Measurements from ENCODE around the gene C17orf78.
"Not testable (repeated sequence)": the region's sequence is repeated elsewhere in the genome, so short reads cannot be mapped to it uniquely, and the experiment has no call there.

Gene C17orf78

GRCh38 chr17:37375706-37376105, at the start of gene C17orf78:
TSS of gene C17orf78 (plus strand) at chr17:37375985. CDS start at chr17:37376093, 108 bp downstream.
- no peaks in the 10 kb centered on the region for H3K36me3 ChIP-seq (ENCODE audit: control insufficient read depth in 1 of 2, insufficient read depth in 2 of 2, low read length in 2 of 2)
- H3K4me3 ChIP-seq (ENCODE audit: low read depth in 1 of 2, low read length in 2 of 2), result no peak within 1 kb of the TSS
- no peaks in the 10 kb centered on the region for H3K9me3 ChIP-seq (ENCODE audit: control insufficient read depth in 1 of 2, low read length in 2 of 2)
- H3K27ac ChIP-seq (ENCODE audit: low read length), result no peak within 1 kb of the TSS
- no peaks in the 10 kb centered on the region for H3K4me1 ChIP-seq (ENCODE audit: control insufficient read depth in 1 of 2, insufficient read depth in 2 of 2, low read length in 2 of 2)
- H3K27me3 ChIP-seq (ENCODE audit: low read depth, low read length), result no peaks in the 10 kb centered on the region

DNA sequence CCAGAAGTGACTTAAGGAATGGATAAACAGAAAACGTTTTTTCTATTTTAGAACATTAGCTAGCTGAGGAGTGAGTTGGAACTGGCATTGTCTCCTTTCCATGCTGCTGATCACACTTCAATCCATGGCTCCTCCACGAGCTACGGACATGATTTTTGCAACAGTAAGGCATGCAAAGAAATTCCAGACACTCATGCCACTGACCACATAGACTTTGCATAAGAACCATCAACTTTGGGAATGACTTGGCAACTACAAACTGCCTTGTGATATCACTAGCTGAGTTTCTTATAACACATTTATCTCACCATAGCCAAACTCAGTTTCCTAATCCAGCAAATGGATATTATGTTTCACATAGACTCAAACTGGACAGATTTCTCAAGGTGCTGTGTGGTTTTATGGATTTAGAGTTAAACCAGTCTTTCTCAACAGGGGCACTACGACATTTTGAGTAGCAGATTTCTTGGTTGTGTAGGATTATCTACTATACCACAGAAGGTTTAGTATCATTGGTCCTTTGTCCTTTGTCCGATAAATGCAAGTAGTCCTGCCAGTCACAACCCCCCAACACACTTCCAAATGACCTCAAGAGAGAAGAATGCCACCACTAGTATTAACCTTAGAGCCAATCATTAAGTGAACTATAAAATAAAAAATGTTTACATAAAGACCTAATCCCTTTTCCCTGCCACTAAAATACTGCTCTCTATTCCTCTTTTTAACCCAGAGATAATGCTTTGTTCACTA, 48.3 kb upstream of the C17orf78 start:
- Histone ChIP-seq H3K36me3 (ENCODE audit: control insufficient read depth in 1 of 2, insufficient read depth in 2 of 2, low read length in 2 of 2) (peaks cover 15 to 17% of the 10 kb centered on the region in 2 donors), H3K27ac (ENCODE audit: low read length) (no peak overlapping the region), H3K4me3 (ENCODE audit: low read depth in 1 of 2, low read length in 2 of 2) (no peak overlapping the region), H3K9me3 (ENCODE audit: control insufficient read depth in 1 of 2, low read length in 2 of 2) (no peaks in the 10 kb centered on the region), H3K27me3 (ENCODE audit: low read depth, low read length) (no peaks in the 10 kb centered on the region), H3K4me1 (ENCODE audit: control insufficient read depth in 1 of 2, insufficient read depth in 2 of 2, low read length in 2 of 2) (no peaks in the 10 kb centered on the region)

DNA sequence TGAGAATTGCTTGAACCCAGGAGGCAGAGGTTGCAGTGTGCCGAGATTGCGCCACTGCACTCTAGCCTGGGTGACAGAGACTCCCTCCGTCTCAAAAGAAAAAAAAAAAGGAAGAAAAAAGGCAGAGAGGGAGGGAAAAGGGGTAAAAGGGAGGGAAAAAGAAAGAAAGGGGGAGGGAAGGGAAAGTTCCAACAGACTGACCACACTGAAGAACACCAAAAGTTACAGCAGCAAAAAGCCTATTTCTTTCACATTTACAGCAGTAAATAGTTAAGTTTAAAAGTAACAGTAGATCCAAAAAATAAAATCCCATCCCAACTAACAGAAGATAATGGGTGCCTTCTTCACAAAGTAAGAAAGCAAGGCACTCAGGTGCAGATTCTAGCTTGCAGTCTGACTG, 36.9 kb upstream of the C17orf78 start:
- Histone ChIP-seq H3K27ac (ENCODE audit: low read length) (no peak overlapping the region), H3K27me3 (ENCODE audit: low read depth, low read length) (no peaks in the 10 kb centered on the region), H3K9me3 (ENCODE audit: control insufficient read depth in 1 of 2, low read length in 2 of 2) (no peaks in the 10 kb centered on the region), H3K4me1 (ENCODE audit: control insufficient read depth in 1 of 2, insufficient read depth in 2 of 2, low read length in 2 of 2) (no peaks in the 10 kb centered on the region), H3K36me3 (ENCODE audit: control insufficient read depth in 1 of 2, insufficient read depth in 2 of 2, low read length in 2 of 2) (peaks cover 3 to 4% of the 10 kb centered on the region in 2 donors), H3K4me3 (ENCODE audit: low read depth in 1 of 2, low read length in 2 of 2) (no peak overlapping the region)

DNA sequence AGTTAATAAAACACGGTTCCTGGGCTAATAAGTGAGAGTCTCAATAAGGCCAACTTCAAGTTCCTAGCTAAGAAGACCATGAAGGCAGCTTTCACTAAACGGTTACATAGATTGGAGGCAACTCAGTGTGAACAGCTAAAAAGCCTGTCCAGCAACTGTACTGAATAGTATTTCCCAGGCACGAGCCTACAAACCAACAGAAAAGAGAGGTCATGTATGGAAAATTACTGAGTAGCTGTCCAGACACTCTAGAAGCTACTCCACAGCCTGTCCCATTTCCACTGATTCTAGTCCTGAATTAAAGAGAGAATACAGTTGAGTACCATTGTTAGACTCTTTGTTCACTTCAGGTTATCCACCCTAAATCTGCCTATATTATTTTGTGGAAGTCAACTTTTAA, 36.5 kb upstream of the C17orf78 start:
- no peak overlapping the region for H3K4me3 ChIP-seq (ENCODE audit: low read depth in 1 of 2, low read length in 2 of 2)
- no peaks in the 10 kb centered on the region for H3K9me3 ChIP-seq (ENCODE audit: control insufficient read depth in 1 of 2, low read length in 2 of 2)
- no peak overlapping the region for H3K27ac ChIP-seq (ENCODE audit: low read length)
- peaks cover 3 to 4% of the 10 kb centered on the region in 2 donors for H3K36me3 ChIP-seq (ENCODE audit: control insufficient read depth in 1 of 2, insufficient read depth in 2 of 2, low read length in 2 of 2)
- H3K4me1 ChIP-seq (ENCODE audit: control insufficient read depth in 1 of 2, insufficient read depth in 2 of 2, low read length in 2 of 2), result no peaks in the 10 kb centered on the region
- no peaks in the 10 kb centered on the region for H3K27me3 ChIP-seq (ENCODE audit: low read depth, low read length)

- Histone ChIP-seq H3K36me3 (ENCODE audit: control insufficient read depth in 1 of 2, insufficient read depth in 2 of 2, low read length in 2 of 2) (peaks cover 3 to 4% of the 10 kb centered on the region in 2 donors), H3K27me3 (ENCODE audit: low read depth, low read length) (no peaks in the 10 kb centered on the region), H3K4me3 (ENCODE audit: low read depth in 1 of 2, low read length in 2 of 2) (no peak overlapping the region), H3K27ac (ENCODE audit: low read length) (no peak overlapping the region), H3K9me3 (ENCODE audit: control insufficient read depth in 1 of 2, low read length in 2 of 2) (no peaks in the 10 kb centered on the region), H3K4me1 (ENCODE audit: control insufficient read depth in 1 of 2, insufficient read depth in 2 of 2, low read length in 2 of 2) (no peaks in the 10 kb centered on the region)
Measured at GRCh38 chr17:37340804-37341203, 35.0 kb upstream of the C17orf78 start.

DNA sequence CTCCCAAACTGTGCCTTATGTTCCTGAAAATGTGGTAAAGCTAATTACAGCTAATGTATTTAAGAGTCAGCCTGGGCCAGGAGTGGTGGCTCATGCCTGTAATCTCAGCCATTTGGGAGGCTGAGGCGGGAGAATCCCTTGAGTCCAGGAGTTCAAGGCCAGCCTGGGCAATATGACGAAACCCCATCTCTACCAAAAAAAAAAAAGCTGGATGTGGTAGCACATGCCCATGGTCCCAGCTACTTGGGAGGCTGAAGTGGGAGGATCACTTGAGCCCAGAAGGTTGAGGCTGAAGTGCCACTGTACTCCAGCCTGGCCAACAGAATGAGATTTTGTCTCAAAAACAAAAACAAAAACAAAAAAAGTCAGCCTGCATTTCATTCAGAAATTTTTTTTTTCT, 33.2 kb upstream of the C17orf78 start:
- Histone ChIP-seq H3K27ac (ENCODE audit: low read length) (no peak overlapping the region), H3K9me3 (ENCODE audit: control insufficient read depth in 1 of 2, low read length in 2 of 2) (no peaks in the 10 kb centered on the region), H3K27me3 (ENCODE audit: low read depth, low read length) (no peaks in the 10 kb centered on the region), H3K4me1 (ENCODE audit: control insufficient read depth in 1 of 2, insufficient read depth in 2 of 2, low read length in 2 of 2) (no peaks in the 10 kb centered on the region), H3K4me3 (ENCODE audit: low read depth in 1 of 2, low read length in 2 of 2) (no peak overlapping the region), H3K36me3 (ENCODE audit: control insufficient read depth in 1 of 2, insufficient read depth in 2 of 2, low read length in 2 of 2) (no peaks in the 10 kb centered on the region)

DNA sequence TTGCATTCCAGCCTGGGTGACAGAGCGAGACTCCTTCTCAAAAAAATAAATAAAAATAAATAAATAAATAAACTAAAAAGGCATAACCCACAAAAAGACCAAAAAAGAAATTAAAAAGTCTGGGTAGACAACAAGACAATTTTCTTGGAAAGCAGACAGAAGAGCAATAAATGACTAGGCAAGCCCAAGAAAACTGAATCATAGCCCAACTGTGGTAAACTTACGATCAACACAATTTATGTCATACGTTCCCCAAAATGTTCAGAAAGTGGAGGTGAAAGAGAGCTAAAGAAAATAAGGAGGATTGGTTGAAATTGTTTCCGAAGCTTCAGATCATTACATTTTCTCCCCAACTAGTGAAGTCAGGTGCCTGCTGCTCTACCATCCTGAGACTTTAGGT, 31.3 kb upstream of the C17orf78 start:
- Histone ChIP-seq H3K4me3 (ENCODE audit: low read depth in 1 of 2, low read length in 2 of 2) (no peak overlapping the region), H3K4me1 (ENCODE audit: control insufficient read depth in 1 of 2, insufficient read depth in 2 of 2, low read length in 2 of 2) (no peaks in the 10 kb centered on the region), H3K27me3 (ENCODE audit: low read depth, low read length) (no peaks in the 10 kb centered on the region), H3K9me3 (ENCODE audit: control insufficient read depth in 1 of 2, low read length in 2 of 2) (no peaks in the 10 kb centered on the region), H3K27ac (ENCODE audit: low read length) (no peak overlapping the region), H3K36me3 (ENCODE audit: control insufficient read depth in 1 of 2, insufficient read depth in 2 of 2, low read length in 2 of 2) (no peaks in the 10 kb centered on the region)

DNA sequence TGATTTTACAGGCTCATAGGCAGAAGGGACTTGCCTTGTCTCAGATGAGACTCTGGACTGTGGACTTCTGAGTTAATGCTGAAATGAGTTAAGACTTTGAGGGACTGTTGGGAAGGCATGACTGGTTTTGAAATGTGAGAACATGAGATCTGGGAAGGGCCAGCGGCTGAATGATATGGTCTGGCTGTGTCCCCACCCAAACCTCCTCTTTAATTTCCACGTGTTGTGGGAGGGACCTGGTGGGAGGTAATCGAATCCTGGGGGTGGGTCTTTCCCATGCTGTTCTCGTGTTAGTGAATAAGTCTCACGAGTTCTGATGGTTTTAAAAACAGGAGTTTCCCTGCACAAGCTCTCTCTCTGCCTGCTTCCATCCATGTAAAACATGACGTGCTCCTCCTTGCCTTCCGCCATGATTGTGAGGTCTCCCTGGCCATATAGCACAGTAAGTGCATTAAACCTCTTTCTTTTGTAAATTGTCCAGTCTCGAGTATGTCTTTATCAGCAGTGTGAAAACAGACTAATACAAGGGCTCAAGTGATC, 28.9 kb upstream of the C17orf78 start:
- not testable (repeated sequence) for H3K27ac ChIP-seq (ENCODE audit: low read length); H3K27me3 ChIP-seq (ENCODE audit: low read depth, low read length); H3K4me1 ChIP-seq (ENCODE audit: control insufficient read depth in 1 of 2, insufficient read depth in 2 of 2, low read length in 2 of 2); H3K9me3 ChIP-seq (ENCODE audit: control insufficient read depth in 1 of 2, low read length in 2 of 2); H3K36me3 ChIP-seq (ENCODE audit: control insufficient read depth in 1 of 2, insufficient read depth in 2 of 2, low read length in 2 of 2); H3K4me3 ChIP-seq (ENCODE audit: low read depth in 1 of 2, low read length in 2 of 2)

- H3K36me3 ChIP-seq (ENCODE audit: control insufficient read depth in 1 of 2, insufficient read depth in 2 of 2, low read length in 2 of 2); H3K27ac ChIP-seq (ENCODE audit: low read length); H3K4me1 ChIP-seq (ENCODE audit: control insufficient read depth in 1 of 2, insufficient read depth in 2 of 2, low read length in 2 of 2); H3K9me3 ChIP-seq (ENCODE audit: control insufficient read depth in 1 of 2, low read length in 2 of 2); H3K27me3 ChIP-seq (ENCODE audit: low read depth, low read length); H3K4me3 ChIP-seq (ENCODE audit: low read depth in 1 of 2, low read length in 2 of 2): not testable (repeated sequence)
Measured at GRCh38 chr17:37356796-37357569, 18.8 kb upstream of the C17orf78 start.

GRCh38 chr17:37358098-37358829, 17.5 kb upstream of the C17orf78 start:
- Histone ChIP-seq H3K27ac (ENCODE audit: low read length) (peak overlapping the region; percentile 79), H3K27me3 (ENCODE audit: low read depth, low read length) (no peaks in the 10 kb centered on the region), H3K9me3 (ENCODE audit: control insufficient read depth in 1 of 2, low read length in 2 of 2) (no peaks in the 10 kb centered on the region), H3K4me1 (ENCODE audit: control insufficient read depth in 1 of 2, insufficient read depth in 2 of 2, low read length in 2 of 2) (peaks cover 5% of the 10 kb centered on the region in 2 donors), H3K36me3 (ENCODE audit: control insufficient read depth in 1 of 2, insufficient read depth in 2 of 2, low read length in 2 of 2) (no peaks in the 10 kb centered on the region), H3K4me3 (ENCODE audit: low read depth in 1 of 2, low read length in 2 of 2) (peak overlapping the region; percentile 84 to 92)

Measured in muscle layer of duodenum (tissue), 2 donors.